WTC11 (cell line): ENCODE results near the gene XIRP2. TPM values are rescaled to one million over a fixed set of nuclear protein-coding genes. Genes with fewer than 3 reads are reported as not detected.

Source experiments
- ATAC-seq: fragments of 200-7000 bp; cut with Tn5 transposase; 2 replicates; pipeline ENCODE4 v1.10.0; 2021; ENCODE audit warnings: mild to moderate bottlenecking, moderate library complexity
- CTCF ChIA-PET: fragments of 300-600 bp; sonication (Branson Sonifier 250); formaldehyde crosslinking; loops from one replicate; lab custom pipeline; 2021; ENCODE audit warnings: antibody characterized with exemption; lab: Charles Lee
- POLR2A ChIA-PET: fragments of 350-600 bp; sonication (Branson Sonifier 250); formaldehyde crosslinking; loops from one replicate; lab custom pipeline; 2021; ENCODE audit warnings: antibody characterized with exemption; lab: Charles Lee
- DNase-seq: peaks from one replicate; pipeline ENCODE4 v3.0.0; 2021; ENCODE audit warnings: low spot score
- H3K27ac Mint-ChIP-seq: 2 replicates; pipeline ENCODE4 v1.8.0; 2021; ENCODE audit warnings: mixed read lengths
- H3K27me3 Mint-ChIP-seq: 2 replicates; pipeline ENCODE4 v1.8.0; 2021; ENCODE audit warnings: low read depth, mild to moderate bottlenecking, moderate library complexity, mixed read lengths
- H3K36me3 Mint-ChIP-seq: 2 replicates; pipeline ENCODE4 v1.8.0; 2021; ENCODE audit warnings: mixed read lengths
- H3K4me1 Mint-ChIP-seq: 2 replicates; pipeline ENCODE4 v1.8.0; 2022; ENCODE audit warnings: mixed read lengths
- H3K4me3 Mint-ChIP-seq: 2 replicates; pipeline ENCODE4 v1.8.0; 2021; ENCODE audit warnings: mild to moderate bottlenecking, moderate library complexity, mixed read lengths
- H3K9me3 Mint-ChIP-seq: 2 replicates; pipeline ENCODE4 v1.8.0; 2021; ENCODE audit warnings: mixed read lengths
- ESRRA ChIP-seq: sonication (generic); formaldehyde crosslinking; IDR thresholded peaks from 2 replicates; pipeline ENCODE4 v1.8.1; 2022; ENCODE audit warnings: mild to moderate bottlenecking, missing genetic modification reagents, borderline replicate concordance
- FOXK1 ChIP-seq: sonication (generic); formaldehyde crosslinking; IDR thresholded peaks from 2 replicates; pipeline ENCODE4 v1.8.0; 2022; ENCODE audit warnings: mild to moderate bottlenecking, moderate library complexity, missing genetic modification reagents
- GTF2I ChIP-seq: fragments of 250-450 bp; sonication (Bioruptor Pico); conservative IDR thresholded peaks from 2 replicates; pipeline ENCODE4 v1.4.0; 2021; ENCODE audit warnings: mild to moderate bottlenecking
- JAZF1 ChIP-seq: fragments of 250-450 bp; sonication (Bioruptor Pico); IDR thresholded peaks from 2 replicates; pipeline ENCODE4 v1.9.0; 2021; ENCODE audit warnings: moderate library complexity, mild to moderate bottlenecking, inconsistent platforms
- MXD4 ChIP-seq: fragments of 250-450 bp; sonication (Bioruptor Pico); IDR thresholded peaks from 2 replicates; pipeline ENCODE4 v1.8.0; 2021; ENCODE audit warnings: mild to moderate bottlenecking, moderate library complexity, borderline replicate concordance
- MYBL2 ChIP-seq: sonication (generic); formaldehyde crosslinking; IDR thresholded peaks from 2 replicates; pipeline ENCODE4 v1.8.1; 2023; ENCODE audit warnings: mild to moderate bottlenecking, moderate library complexity, missing genetic modification reagents
- NFYB ChIP-seq: sonication (generic); formaldehyde crosslinking; conservative IDR thresholded peaks from 2 replicates; pipeline ENCODE4 v1.8.0; 2022; ENCODE audit warnings: low read depth, missing genetic modification reagents
- SMAD3 ChIP-seq: sonication (generic); formaldehyde crosslinking; IDR thresholded peaks from 2 replicates; pipeline ENCODE4 v1.8.0; 2022; ENCODE audit warnings: missing genetic modification reagents, mild to moderate bottlenecking, borderline replicate concordance
- SP1 ChIP-seq: sonication (generic); formaldehyde crosslinking; conservative IDR thresholded peaks from 2 replicates; pipeline ENCODE4 v1.8.1; 2022; ENCODE audit warnings: missing genetic modification reagents
- TCF7 ChIP-seq: sonication (generic); formaldehyde crosslinking; IDR thresholded peaks from 2 replicates; pipeline ENCODE4 v1.8.0; 2022; ENCODE audit warnings: mild to moderate bottlenecking, low read depth, missing genetic modification reagents, moderate library complexity
- TEAD1 ChIP-seq: sonication (generic); formaldehyde crosslinking; IDR thresholded peaks from 2 replicates; pipeline ENCODE4 v1.8.0; 2022; ENCODE audit warnings: mild to moderate bottlenecking, missing genetic modification reagents
- ZNF396 ChIP-seq: fragments of 250-450 bp; sonication (Bioruptor Pico); IDR thresholded peaks from 2 replicates; pipeline ENCODE4 v1.8.0; 2021; ENCODE audit warnings: mild to moderate bottlenecking, moderate library complexity, borderline replicate concordance
- ZNF423 ChIP-seq: fragments of 250-450 bp; sonication (Bioruptor Pico); IDR thresholded peaks from 2 replicates; pipeline ENCODE4 v2.1.2; 2022; ENCODE audit warnings: mild to moderate bottlenecking, moderate library complexity
- total RNA-seq: library from RNA; stranded (reverse); gene quantifications from 3 replicates; pipeline ENCODE4 v1.2.3, GENCODE V29; 2021
- TF ChIP-seq, protein P1 (sequence below): sonication (generic); formaldehyde crosslinking; IDR thresholded peaks from 2 replicates; pipeline ENCODE4 v1.8.1; 2022; ENCODE audit warnings: low read depth, mild to moderate bottlenecking, moderate library complexity, missing genetic modification reagents, borderline replicate concordance
- TF ChIP-seq, protein P2 (sequence below): fragments of 250-450 bp; sonication (Bioruptor Pico); IDR thresholded peaks from 2 replicates; pipeline ENCODE4 v1.9.0; 2021; ENCODE audit warnings: mild to moderate bottlenecking, borderline replicate concordance
- TF ChIP-seq, protein P3 (sequence below): sonication (generic); formaldehyde crosslinking; IDR thresholded peaks from 2 replicates; pipeline ENCODE4 v1.8.0; 2022; ENCODE audit warnings: mild to moderate bottlenecking, missing genetic modification reagents
- TF ChIP-seq, protein P4 (sequence below): sonication (generic); formaldehyde crosslinking; IDR thresholded peaks from 2 replicates; pipeline ENCODE4 v1.8.0; 2022; ENCODE audit warnings: mild to moderate bottlenecking, missing genetic modification reagents
- TF ChIP-seq, protein P5 (sequence below): sonication (generic); formaldehyde crosslinking; IDR thresholded peaks from 2 replicates; pipeline ENCODE4 v1.8.1; 2023; ENCODE audit warnings: mild to moderate bottlenecking, missing genetic modification reagents
- TF ChIP-seq, protein P6 (sequence below): sonication (generic); formaldehyde crosslinking; IDR thresholded peaks from 2 replicates; pipeline ENCODE4 v1.8.1; 2023; ENCODE audit warnings: mild to moderate bottlenecking, missing genetic modification reagents, borderline replicate concordance
- TF ChIP-seq, protein P7 (sequence below): sonication (generic); formaldehyde crosslinking; IDR thresholded peaks from 2 replicates; pipeline ENCODE4 v1.8.1; 2023; ENCODE audit warnings: mild to moderate bottlenecking, moderate library complexity, missing genetic modification reagents

The XIRP2 gene
- total RNA-seq, 1 experiment from 2014 or later: 0.87 TPM

DNA sequence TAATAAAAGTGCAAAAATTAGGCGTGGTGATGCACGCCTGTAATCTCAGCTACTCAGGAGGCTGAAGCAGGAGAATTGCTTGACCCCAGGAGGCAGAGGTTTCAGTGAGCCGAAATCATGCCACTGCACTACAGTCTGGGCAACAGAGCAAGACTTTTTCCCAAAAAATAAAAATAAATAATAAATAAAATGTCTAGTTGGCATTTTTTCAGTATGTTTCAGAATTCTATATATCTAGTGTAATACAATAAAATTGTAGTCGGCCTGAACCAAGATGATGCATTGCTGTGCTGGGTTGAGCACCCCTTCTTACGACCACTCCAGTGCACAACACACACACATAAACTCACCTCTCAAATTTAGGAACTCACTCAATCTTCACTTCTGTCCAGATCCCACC lies 108.2 kb downstream of the XIRP2 start:
- no peak overlapping the region for H3K27ac Mint-ChIP-seq
- H3K4me3 Mint-ChIP-seq: no peak overlapping the region
- H3K36me3 Mint-ChIP-seq: no peaks in the 10 kb centered on the region
- no peak for ATAC-seq
- H3K27me3 Mint-ChIP-seq: no peaks in the 10 kb centered on the region
- no peak for DNase-seq
- CTCF ChIA-PET: no interaction called here
- TF ChIP-seq, protein P1, sequence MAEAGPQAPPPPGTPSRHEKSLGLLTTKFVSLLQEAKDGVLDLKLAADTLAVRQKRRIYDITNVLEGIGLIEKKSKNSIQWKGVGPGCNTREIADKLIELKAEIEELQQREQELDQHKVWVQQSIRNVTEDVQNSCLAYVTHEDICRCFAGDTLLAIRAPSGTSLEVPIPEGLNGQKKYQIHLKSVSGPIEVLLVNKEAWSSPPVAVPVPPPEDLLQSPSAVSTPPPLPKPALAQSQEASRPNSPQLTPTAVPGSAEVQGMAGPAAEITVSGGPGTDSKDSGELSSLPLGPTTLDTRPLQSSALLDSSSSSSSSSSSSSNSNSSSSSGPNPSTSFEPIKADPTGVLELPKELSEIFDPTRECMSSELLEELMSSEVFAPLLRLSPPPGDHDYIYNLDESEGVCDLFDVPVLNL (CRISPR knock-in tag): no peak
- TF ChIP-seq, protein P2, sequence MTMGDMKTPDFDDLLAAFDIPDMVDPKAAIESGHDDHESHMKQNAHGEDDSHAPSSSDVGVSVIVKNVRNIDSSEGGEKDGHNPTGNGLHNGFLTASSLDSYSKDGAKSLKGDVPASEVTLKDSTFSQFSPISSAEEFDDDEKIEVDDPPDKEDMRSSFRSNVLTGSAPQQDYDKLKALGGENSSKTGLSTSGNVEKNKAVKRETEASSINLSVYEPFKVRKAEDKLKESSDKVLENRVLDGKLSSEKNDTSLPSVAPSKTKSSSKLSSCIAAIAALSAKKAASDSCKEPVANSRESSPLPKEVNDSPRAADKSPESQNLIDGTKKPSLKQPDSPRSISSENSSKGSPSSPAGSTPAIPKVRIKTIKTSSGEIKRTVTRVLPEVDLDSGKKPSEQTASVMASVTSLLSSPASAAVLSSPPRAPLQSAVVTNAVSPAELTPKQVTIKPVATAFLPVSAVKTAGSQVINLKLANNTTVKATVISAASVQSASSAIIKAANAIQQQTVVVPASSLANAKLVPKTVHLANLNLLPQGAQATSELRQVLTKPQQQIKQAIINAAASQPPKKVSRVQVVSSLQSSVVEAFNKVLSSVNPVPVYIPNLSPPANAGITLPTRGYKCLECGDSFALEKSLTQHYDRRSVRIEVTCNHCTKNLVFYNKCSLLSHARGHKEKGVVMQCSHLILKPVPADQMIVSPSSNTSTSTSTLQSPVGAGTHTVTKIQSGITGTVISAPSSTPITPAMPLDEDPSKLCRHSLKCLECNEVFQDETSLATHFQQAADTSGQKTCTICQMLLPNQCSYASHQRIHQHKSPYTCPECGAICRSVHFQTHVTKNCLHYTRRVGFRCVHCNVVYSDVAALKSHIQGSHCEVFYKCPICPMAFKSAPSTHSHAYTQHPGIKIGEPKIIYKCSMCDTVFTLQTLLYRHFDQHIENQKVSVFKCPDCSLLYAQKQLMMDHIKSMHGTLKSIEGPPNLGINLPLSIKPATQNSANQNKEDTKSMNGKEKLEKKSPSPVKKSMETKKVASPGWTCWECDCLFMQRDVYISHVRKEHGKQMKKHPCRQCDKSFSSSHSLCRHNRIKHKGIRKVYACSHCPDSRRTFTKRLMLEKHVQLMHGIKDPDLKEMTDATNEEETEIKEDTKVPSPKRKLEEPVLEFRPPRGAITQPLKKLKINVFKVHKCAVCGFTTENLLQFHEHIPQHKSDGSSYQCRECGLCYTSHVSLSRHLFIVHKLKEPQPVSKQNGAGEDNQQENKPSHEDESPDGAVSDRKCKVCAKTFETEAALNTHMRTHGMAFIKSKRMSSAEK: no peak
- no peak for TF ChIP-seq MYBL2 (CRISPR knock-in tag)
- POLR2A ChIA-PET: no interaction called here
- no peaks in the 10 kb centered on the region for H3K4me1 Mint-ChIP-seq
- H3K9me3 Mint-ChIP-seq: no peaks in the 10 kb centered on the region

DNA sequence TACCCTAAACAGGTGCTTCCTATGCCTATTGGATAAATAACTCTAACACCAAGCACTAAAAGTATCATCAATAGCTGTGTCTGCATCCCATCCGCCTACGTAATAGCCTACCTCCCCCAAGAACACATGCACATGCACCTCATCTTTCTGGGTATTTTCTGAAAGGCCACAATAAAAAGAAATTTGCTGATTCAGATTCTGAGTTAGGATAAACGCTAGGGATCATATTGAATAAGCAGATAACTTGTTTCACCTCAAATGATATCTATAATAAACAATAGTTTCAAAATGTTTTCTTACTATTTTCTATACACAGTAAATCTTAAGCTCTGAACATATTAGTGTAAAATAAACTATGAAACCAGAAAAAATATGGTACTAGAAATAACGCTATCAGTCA lies 112.9 kb downstream of the XIRP2 start:
- no peak overlapping the region for H3K4me3 Mint-ChIP-seq
- H3K36me3 Mint-ChIP-seq: no peaks in the 10 kb centered on the region
- TF ChIP-seq ESRRA (CRISPR knock-in tag): no peak
- TF ChIP-seq TEAD1 (CRISPR knock-in tag): no peak
- no peak for TF ChIP-seq MYBL2 (CRISPR knock-in tag)
- TF ChIP-seq NFYB (CRISPR knock-in tag): no peak
- no peak for TF ChIP-seq ZNF396 (CRISPR knock-in tag)
- no peak for TF ChIP-seq GTF2I (CRISPR knock-in tag)
- no peak for TF ChIP-seq SP1 (CRISPR knock-in tag)
- no peak for TF ChIP-seq ZNF423 (CRISPR knock-in tag)
- TF ChIP-seq, protein P3, sequence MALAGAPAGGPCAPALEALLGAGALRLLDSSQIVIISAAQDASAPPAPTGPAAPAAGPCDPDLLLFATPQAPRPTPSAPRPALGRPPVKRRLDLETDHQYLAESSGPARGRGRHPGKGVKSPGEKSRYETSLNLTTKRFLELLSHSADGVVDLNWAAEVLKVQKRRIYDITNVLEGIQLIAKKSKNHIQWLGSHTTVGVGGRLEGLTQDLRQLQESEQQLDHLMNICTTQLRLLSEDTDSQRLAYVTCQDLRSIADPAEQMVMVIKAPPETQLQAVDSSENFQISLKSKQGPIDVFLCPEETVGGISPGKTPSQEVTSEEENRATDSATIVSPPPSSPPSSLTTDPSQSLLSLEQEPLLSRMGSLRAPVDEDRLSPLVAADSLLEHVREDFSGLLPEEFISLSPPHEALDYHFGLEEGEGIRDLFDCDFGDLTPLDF (CRISPR knock-in tag): no peak
- no peak for TF ChIP-seq JAZF1 (CRISPR knock-in tag)
- TF ChIP-seq, protein P4, sequence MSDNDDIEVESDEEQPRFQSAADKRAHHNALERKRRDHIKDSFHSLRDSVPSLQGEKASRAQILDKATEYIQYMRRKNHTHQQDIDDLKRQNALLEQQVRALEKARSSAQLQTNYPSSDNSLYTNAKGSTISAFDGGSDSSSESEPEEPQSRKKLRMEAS (CRISPR knock-in tag): no peak
- TF ChIP-seq, protein P5, sequence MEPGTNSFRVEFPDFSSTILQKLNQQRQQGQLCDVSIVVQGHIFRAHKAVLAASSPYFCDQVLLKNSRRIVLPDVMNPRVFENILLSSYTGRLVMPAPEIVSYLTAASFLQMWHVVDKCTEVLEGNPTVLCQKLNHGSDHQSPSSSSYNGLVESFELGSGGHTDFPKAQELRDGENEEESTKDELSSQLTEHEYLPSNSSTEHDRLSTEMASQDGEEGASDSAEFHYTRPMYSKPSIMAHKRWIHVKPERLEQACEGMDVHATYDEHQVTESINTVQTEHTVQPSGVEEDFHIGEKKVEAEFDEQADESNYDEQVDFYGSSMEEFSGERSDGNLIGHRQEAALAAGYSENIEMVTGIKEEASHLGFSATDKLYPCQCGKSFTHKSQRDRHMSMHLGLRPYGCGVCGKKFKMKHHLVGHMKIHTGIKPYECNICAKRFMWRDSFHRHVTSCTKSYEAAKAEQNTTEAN (CRISPR knock-in tag): no peak
- TF ChIP-seq FOXK1 (CRISPR knock-in tag): no peak
- TF ChIP-seq TCF7: no peak
- TF ChIP-seq, protein P6, sequence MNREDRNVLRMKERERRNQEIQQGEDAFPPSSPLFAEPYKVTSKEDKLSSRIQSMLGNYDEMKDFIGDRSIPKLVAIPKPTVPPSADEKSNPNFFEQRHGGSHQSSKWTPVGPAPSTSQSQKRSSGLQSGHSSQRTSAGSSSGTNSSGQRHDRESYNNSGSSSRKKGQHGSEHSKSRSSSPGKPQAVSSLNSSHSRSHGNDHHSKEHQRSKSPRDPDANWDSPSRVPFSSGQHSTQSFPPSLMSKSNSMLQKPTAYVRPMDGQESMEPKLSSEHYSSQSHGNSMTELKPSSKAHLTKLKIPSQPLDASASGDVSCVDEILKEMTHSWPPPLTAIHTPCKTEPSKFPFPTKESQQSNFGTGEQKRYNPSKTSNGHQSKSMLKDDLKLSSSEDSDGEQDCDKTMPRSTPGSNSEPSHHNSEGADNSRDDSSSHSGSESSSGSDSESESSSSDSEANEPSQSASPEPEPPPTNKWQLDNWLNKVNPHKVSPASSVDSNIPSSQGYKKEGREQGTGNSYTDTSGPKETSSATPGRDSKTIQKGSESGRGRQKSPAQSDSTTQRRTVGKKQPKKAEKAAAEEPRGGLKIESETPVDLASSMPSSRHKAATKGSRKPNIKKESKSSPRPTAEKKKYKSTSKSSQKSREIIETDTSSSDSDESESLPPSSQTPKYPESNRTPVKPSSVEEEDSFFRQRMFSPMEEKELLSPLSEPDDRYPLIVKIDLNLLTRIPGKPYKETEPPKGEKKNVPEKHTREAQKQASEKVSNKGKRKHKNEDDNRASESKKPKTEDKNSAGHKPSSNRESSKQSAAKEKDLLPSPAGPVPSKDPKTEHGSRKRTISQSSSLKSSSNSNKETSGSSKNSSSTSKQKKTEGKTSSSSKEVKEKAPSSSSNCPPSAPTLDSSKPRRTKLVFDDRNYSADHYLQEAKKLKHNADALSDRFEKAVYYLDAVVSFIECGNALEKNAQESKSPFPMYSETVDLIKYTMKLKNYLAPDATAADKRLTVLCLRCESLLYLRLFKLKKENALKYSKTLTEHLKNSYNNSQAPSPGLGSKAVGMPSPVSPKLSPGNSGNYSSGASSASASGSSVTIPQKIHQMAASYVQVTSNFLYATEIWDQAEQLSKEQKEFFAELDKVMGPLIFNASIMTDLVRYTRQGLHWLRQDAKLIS (CRISPR knock-in tag): no peak
- no peak for TF ChIP-seq SMAD3 (CRISPR knock-in tag)
- no peak for TF ChIP-seq MXD4
- TF ChIP-seq, protein P7, sequence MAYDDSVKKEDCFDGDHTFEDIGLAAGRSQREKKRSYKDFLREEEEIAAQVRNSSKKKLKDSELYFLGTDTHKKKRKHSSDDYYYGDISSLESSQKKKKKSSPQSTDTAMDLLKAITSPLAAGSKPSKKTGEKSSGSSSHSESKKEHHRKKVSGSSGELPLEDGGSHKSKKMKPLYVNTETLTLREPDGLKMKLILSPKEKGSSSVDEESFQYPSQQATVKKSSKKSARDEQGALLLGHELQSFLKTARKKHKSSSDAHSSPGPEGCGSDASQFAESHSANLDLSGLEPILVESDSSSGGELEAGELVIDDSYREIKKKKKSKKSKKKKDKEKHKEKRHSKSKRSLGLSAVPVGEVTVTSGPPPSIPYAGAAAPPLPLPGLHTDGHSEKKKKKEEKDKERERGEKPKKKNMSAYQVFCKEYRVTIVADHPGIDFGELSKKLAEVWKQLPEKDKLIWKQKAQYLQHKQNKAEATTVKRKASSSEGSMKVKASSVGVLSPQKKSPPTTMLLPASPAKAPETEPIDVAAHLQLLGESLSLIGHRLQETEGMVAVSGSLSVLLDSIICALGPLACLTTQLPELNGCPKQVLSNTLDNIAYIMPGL (CRISPR knock-in tag): no peak
- CTCF ChIA-PET: no interaction called here
- no peaks in the 10 kb centered on the region for H3K27me3 Mint-ChIP-seq
- POLR2A ChIA-PET: no interaction called here
- no peaks in the 10 kb centered on the region for H3K4me1 Mint-ChIP-seq
- no peak for DNase-seq
- no peak overlapping the region for H3K27ac Mint-ChIP-seq
- H3K9me3 Mint-ChIP-seq: no peaks in the 10 kb centered on the region
- ATAC-seq: no peak
